H1 (cell line): ENCODE measurements around the gene DIP2C. TPM values are rescaled to one million over a fixed set of nuclear protein-coding genes. Genes with fewer than 3 reads are reported as not detected.

ENCODE experiments used
- CTCF ChIA-PET: fragments of 300-600 bp; sonication (Branson Sonifier 250); formaldehyde crosslinking; loops from one replicate; lab custom pipeline; 2021; ENCODE audit not compliant: partially characterized antibody; lab: Charles Lee
- POLR2A ChIA-PET: fragments of 300-600 bp; sonication (Branson Sonifier 250); formaldehyde crosslinking; loops from one replicate; lab custom pipeline; 2021; ENCODE audit warnings: inconsistent platforms; ENCODE audit not compliant: partially characterized antibody; lab: Charles Lee
- DNase-seq, 2 experiments: peaks; one replicate each; pipeline versions ENCODE4 v3.0.0 to v3.0.0-alpha.2; 2010 to 2022; ENCODE audit warnings: low spot score in 2 of 2, low read depth in 1 of 2, mixed read lengths in 1 of 2
- FAIRE-seq: peaks from 2 replicates; lab custom pipeline; 2011; peaks lifted over from hg19 to GRCh38; lab: Jason Lieb, UNC
- H2AFZ ChIP-seq: 2 replicates; pipeline ENCODE4 v1.8.1; 2012; ENCODE audit warnings: low read length, inconsistent platforms
- H2AK5ac ChIP-seq: 2 replicates; pipeline ENCODE4 v1.6.1; 2013; ENCODE audit warnings: low read depth, low read length
- H2BK120ac ChIP-seq: replicated peaks from 2 replicates; pipeline ENCODE3; 2013; ENCODE audit warnings: low read depth, low read length, inconsistent platforms
- H2BK12ac ChIP-seq: 2 replicates; pipeline ENCODE4 v1.6.1; 2013; ENCODE audit warnings: low read depth, low read length
- H2BK15ac ChIP-seq: 2 replicates; pipeline ENCODE4 v1.6.1; 2013; ENCODE audit warnings: low read length
- H2BK20ac ChIP-seq: 2 replicates; pipeline ENCODE4 v1.6.1; 2013; ENCODE audit warnings: low read length
- H2BK5ac ChIP-seq: 2 replicates; pipeline ENCODE4 v1.6.1; 2013; ENCODE audit warnings: low read depth, low read length
- H3K14ac ChIP-seq: 2 replicates; pipeline ENCODE4 v1.6.1; 2013; ENCODE audit warnings: inconsistent platforms; ENCODE audit not compliant: insufficient read length
- H3K18ac ChIP-seq: 2 replicates; pipeline ENCODE4 v1.6.1; 2013; ENCODE audit warnings: low read length; ENCODE audit errors: extremely low read depth
- H3K23ac ChIP-seq: 2 replicates; pipeline ENCODE4 v1.6.1; 2013; ENCODE audit warnings: inconsistent platforms; ENCODE audit not compliant: insufficient read length
- H3K23me2 ChIP-seq: 2 replicates; pipeline ENCODE4 v1.6.1; 2013; ENCODE audit warnings: low read depth, low read length
- H3K27ac ChIP-seq: 2 replicates; pipeline ENCODE4 v1.6.1; 2011; ENCODE audit warnings: low read depth, low read length, inconsistent platforms
- H3K27me3 ChIP-seq, 4 experiments: replicated peaks in 1 of 4; 1 replicate in 1 of 4; 2 replicates in 3 of 4; pipeline versions ENCODE4 v1.6.1 to v1.8.1; 2011 to 2013; ENCODE audit warnings: low read length in 3 of 4, mild to moderate bottlenecking in 3 of 4, inconsistent platforms in 2 of 4, mixed read lengths in 2 of 4, moderate library complexity in 1 of 4; ENCODE audit not compliant: control insufficient read depth in 3 of 4, insufficient read depth in 3 of 4; ENCODE audit errors: extremely low read depth in 1 of 4
- H3K36me3 ChIP-seq, 4 experiments: 2 replicates each; pipeline versions ENCODE4 v1.6.1 to v1.8.1; 2011 to 2013; ENCODE audit warnings: mild to moderate bottlenecking in 4 of 4, low read length in 3 of 4, moderate library complexity in 2 of 4, control low read depth in 1 of 4, inconsistent platforms in 1 of 4; ENCODE audit not compliant: insufficient read depth in 4 of 4, control insufficient read depth in 2 of 4
- H3K4ac ChIP-seq: replicated peaks from 2 replicates; pipeline ENCODE3; 2013; ENCODE audit warnings: low read length, low read depth, mixed read lengths, inconsistent platforms; ENCODE audit not compliant: insufficient read length
- H3K4me1 ChIP-seq, 4 experiments: replicated peaks in 1 of 4; 1 replicate in 1 of 4; 2 replicates in 3 of 4; pipeline versions ENCODE4 v1.6.1 to v1.8.1; 2011 to 2013; ENCODE audit warnings: low read length in 3 of 4, inconsistent platforms in 2 of 4, mixed read lengths in 1 of 4; ENCODE audit not compliant: insufficient read depth in 4 of 4, control insufficient read depth in 3 of 4
- H3K4me2 ChIP-seq, 2 experiments: 2 replicates each; pipeline versions ENCODE4 v1.6.1 to v1.8.1; 2011 to 2013; ENCODE audit warnings: low read depth in 2 of 2, low read length in 2 of 2, control low read depth in 1 of 2, inconsistent platforms in 1 of 2, mild to moderate bottlenecking in 1 of 2; ENCODE audit not compliant: insufficient read depth in 1 of 2
- H3K4me3 ChIP-seq, 4 experiments: fragments of 200-600, 300-600 bp in 1 of 4; sonication (generic), shearing (Covaris generic), sonication (Bioruptor Twin) in 1 of 4; 2 replicates each; pipeline versions ENCODE4 v1.5.1 to v1.8.1; 2011 to 2016; ENCODE audit warnings: low read length in 4 of 4, low read depth in 3 of 4, control low read depth in 2 of 4, inconsistent platforms in 2 of 4, mild to moderate bottlenecking in 2 of 4, mixed read lengths in 1 of 4, moderate library complexity in 1 of 4; ENCODE audit not compliant: insufficient read depth in 2 of 4; ENCODE audit errors: extremely low read depth in 1 of 4
- H3K56ac ChIP-seq: replicated peaks from 2 replicates; pipeline ENCODE3; 2013; ENCODE audit warnings: low read depth, mild to moderate bottlenecking, mixed read lengths, low read length, inconsistent platforms; ENCODE audit not compliant: insufficient read length
- H3K79me1 ChIP-seq: 2 replicates; pipeline ENCODE4 v1.6.1; 2013; ENCODE audit warnings: low read depth, low read length, control low read depth
- H3K79me2 ChIP-seq, 2 experiments: 2 replicates each; pipeline versions ENCODE4 v1.6.1 to v1.8.1; 2012 to 2013; ENCODE audit warnings: low read length in 2 of 2, mild to moderate bottlenecking in 2 of 2, inconsistent platforms in 1 of 2; ENCODE audit not compliant: insufficient read depth in 2 of 2, control insufficient read depth in 1 of 2
- H3K9ac ChIP-seq, 4 experiments: replicated peaks in 1 of 4; 1 replicate in 1 of 4; 2 replicates in 3 of 4; pipeline versions ENCODE4 v1.6.1 to v1.8.1; 2011 to 2013; ENCODE audit warnings: low read depth in 3 of 4, low read length in 3 of 4, control low read depth in 2 of 4, mild to moderate bottlenecking in 2 of 4, moderate library complexity in 2 of 4, inconsistent platforms in 1 of 4; ENCODE audit errors: extremely low read depth in 1 of 4
- H3K9me3 ChIP-seq, 2 experiments: 2 replicates each; pipeline versions ENCODE4 v1.6.1 to v1.8.1; 2012 to 2013; ENCODE audit warnings: mild to moderate bottlenecking in 2 of 2, moderate library complexity in 2 of 2, control low read depth in 1 of 2, inconsistent platforms in 1 of 2, low read depth in 1 of 2, low read length in 1 of 2, mixed read lengths in 1 of 2; ENCODE audit not compliant: insufficient read depth in 2 of 2
- H4K20me1 ChIP-seq, 2 experiments: replicated peaks in 1 of 2; 2 replicates each; pipeline versions ENCODE3 to v1.8.1; 2011 to 2013; ENCODE audit warnings: inconsistent platforms in 2 of 2, low read length in 2 of 2, mild to moderate bottlenecking in 1 of 2; ENCODE audit not compliant: insufficient read depth in 2 of 2, control insufficient read depth in 1 of 2
- H4K5ac ChIP-seq: 2 replicates; pipeline ENCODE4 v1.6.1; 2013; ENCODE audit warnings: low read length, low read depth, mixed read lengths, inconsistent platforms; ENCODE audit not compliant: insufficient read length
- H4K8ac ChIP-seq: 2 replicates; pipeline ENCODE4 v1.8.0; 2013; ENCODE audit warnings: mild to moderate bottlenecking, moderate library complexity, low read length, inconsistent platforms; ENCODE audit not compliant: insufficient read depth; ENCODE audit errors: extremely low read depth
- H4K91ac ChIP-seq: replicated peaks from 2 replicates; pipeline ENCODE3; 2013; ENCODE audit warnings: low read length, mixed read lengths, inconsistent platforms; ENCODE audit not compliant: insufficient read length
- BACH1 ChIP-seq: IDR thresholded peaks from 2 replicates; pipeline ENCODE4 v1.6.1; 2012; ENCODE audit warnings: low read length, improper control_type of control experiment
- CBX8 ChIP-seq: fragments of 300-800, 300-1000 bp; sonication (generic); IDR thresholded peaks from 2 replicates; pipeline ENCODE4 v1.7.1; 2016; ENCODE audit warnings: low read depth, low read length, borderline replicate concordance
- CTBP2 ChIP-seq: IDR thresholded peaks from 2 replicates; pipeline ENCODE4 v1.7.0; 2011; ENCODE audit warnings: borderline replicate concordance, mild to moderate bottlenecking, moderate library complexity, mixed read lengths, low read length; ENCODE audit not compliant: insufficient read depth, insufficient read length
- E2F6 ChIP-seq: IDR thresholded peaks from 2 replicates; pipeline ENCODE4 v1.6.1; 2012; ENCODE audit warnings: inconsistent platforms
- EGR1 ChIP-seq: IDR thresholded peaks from 2 replicates; pipeline ENCODE4 v1.6.1; 2011; ENCODE audit warnings: low read depth, low read length, borderline replicate concordance
- FOSL1 ChIP-seq: IDR thresholded peaks from 2 replicates; pipeline ENCODE4 v1.6.1; 2011; ENCODE audit warnings: mild to moderate bottlenecking, low read depth, low read length, moderate library complexity; ENCODE audit not compliant: insufficient read depth
- GTF2F1 ChIP-seq: IDR thresholded peaks from 2 replicates; pipeline ENCODE4 v1.6.1; 2012; ENCODE audit warnings: low read depth, low read length, improper control_type of control experiment, borderline replicate concordance
- PHF8 ChIP-seq: fragments of 200-600 bp; sonication (generic); conservative IDR thresholded peaks from 2 replicates; pipeline ENCODE4 v1.7.1; 2012; ENCODE audit warnings: low read depth, mild to moderate bottlenecking, inconsistent platforms, low read length, moderate library complexity
- POU5F1 ChIP-seq: IDR thresholded peaks from 2 replicates; pipeline ENCODE4 v1.6.1; 2011; ENCODE audit warnings: low read depth, mild to moderate bottlenecking, low read length, moderate library complexity
- SAP30 ChIP-seq: fragments of 300-600 bp; sonication (generic); IDR thresholded peaks from 2 replicates; pipeline ENCODE4 v1.7.1; 2012; ENCODE audit warnings: low read length, moderate library complexity, mild to moderate bottlenecking, inconsistent platforms; ENCODE audit not compliant: insufficient read depth, insufficient replicate concordance
- SP2 ChIP-seq: IDR thresholded peaks from 2 replicates; pipeline ENCODE4 v1.6.1; 2012; ENCODE audit warnings: mild to moderate bottlenecking, low read length, inconsistent platforms
- SUZ12 ChIP-seq: fragments of 200-600 bp; sonication (generic); IDR thresholded peaks from 2 replicates; pipeline ENCODE4 v1.6.1; 2012; ENCODE audit warnings: mild to moderate bottlenecking, inconsistent platforms, low read length, moderate library complexity, mixed read lengths
- YY1 ChIP-seq: IDR thresholded peaks from 2 replicates; pipeline ENCODE4 v1.6.1; 2011; ENCODE audit warnings: low read depth, mild to moderate bottlenecking, low read length
- WGBS, 2 experiments: shearing (Covaris generic) in 1 of 2; methylation state at CpG; one replicate each; pipeline versions ENCODE4 v1.1.6 to v1.1.7; 2013 to 2015; ENCODE audit warnings: low lambda C conversion rate in 2 of 2, mixed read lengths in 2 of 2, inconsistent platforms in 1 of 2, low coverage in 1 of 2, missing lambda C conversion rate in 1 of 2; ENCODE audit not compliant: insufficient replicate concordance in 2 of 2, insufficient coverage in 1 of 2, insufficient read length in 1 of 2; ENCODE audit errors: extremely low coverage in 1 of 2, missing lambda C conversion rate in 1 of 2; 5-methylcytosine and 5-hydroxymethylcytosine counted together
- polyA plus RNA-seq, 7 experiments: library from polyadenylated mRNA; depleted of rRNA in 3 of 7; stranded (reverse) in 5 of 7; unstranded in 2 of 7; fragments of >200 nt in 5 of 7; fragments of 200-250 nt in 2 of 7; gene quantifications; 1 replicate in 5 of 7; 2 replicates in 1 of 7; 4 replicates in 1 of 7; pipeline versions ENCODE4 v1.2.1 to v1.2.3, GENCODE V29; 2011 to 2013; ENCODE audit warnings: missing spikeins in 2 of 7, mixed read lengths in 2 of 7
- total RNA-seq: library from RNA; stranded (reverse); fragmentation: NEBNext Ultra II Directional; extraction: Animal tissue kit (Norgen Biotek cat#: 25700); gene quantifications from 2 replicates; pipeline ENCODE4 v1.2.1, GENCODE V29; 2021

The DIP2C gene
- total and polyA plus RNA-seq, 2 of the 8 experiments (the other 6 are each of a cell fraction or from before 2014, with no cell fraction given), result 3.8 to 9.3 TPM

- H3K23ac ChIP-seq, result no peak overlapping the region
- no peak overlapping the region for H4K5ac ChIP-seq
- no peak overlapping the region for H3K18ac ChIP-seq
- POLR2A ChIA-PET, result no interaction called here
- no peak overlapping the region for H2BK12ac ChIP-seq
- 91% methylated on average over 15 of the region's 15 CpGs; no CpG with 5 or more reads in 1 of the 2 experiments for WGBS, 2 experiments
- no peak overlapping the region for H3K27ac ChIP-seq
- H3K9ac ChIP-seq, result no peak overlapping the region
- H2BK15ac ChIP-seq, result no peak overlapping the region
- H3K56ac ChIP-seq, result no peak overlapping the region
- FAIRE-seq (no peak), DNase-seq (no peak)
- H3K27me3 ChIP-seq, result no peaks in the 10 kb centered on the region
- no peak overlapping the region for H3K4me3 ChIP-seq
- CTCF ChIA-PET, result interaction anchor here (1.0 kb wide), 1 partner anchor 19 kb away, joined by 3 read pairs; no protein-coding TSS in a partner anchor
- no peak overlapping the region for H2AK5ac ChIP-seq
- no peaks in the 10 kb centered on the region for H3K79me1 ChIP-seq
- no peak overlapping the region for H3K4me2 ChIP-seq
- H3K9me3 ChIP-seq, result no peaks in the 10 kb centered on the region
- no peak overlapping the region for H2AFZ ChIP-seq
- no peak overlapping the region for H4K91ac ChIP-seq
- H3K4me1 ChIP-seq, result no peaks in the 10 kb centered on the region
- H2BK20ac ChIP-seq, result no peak overlapping the region
- H3K36me3 ChIP-seq, result no peaks in the 10 kb centered on the region
- H2BK120ac ChIP-seq, result no peak overlapping the region
- H3K79me2 ChIP-seq, result no peaks in the 10 kb centered on the region
- no peak overlapping the region for H2BK5ac ChIP-seq
- H4K8ac ChIP-seq, result no peak overlapping the region
- H3K14ac ChIP-seq, result no peak overlapping the region
- H3K23me2 ChIP-seq, result no peaks in the 10 kb centered on the region
- no peaks in the 10 kb centered on the region for H4K20me1 ChIP-seq
- H3K4ac ChIP-seq, result no peak overlapping the region
- no peak for TF ChIP-seq GTF2F1
- no peak for TF ChIP-seq CTBP2
- TF ChIP-seq SP2, result no peak
- TF ChIP-seq EGR1, result no peak
- TF ChIP-seq CBX8, result no peak
- no peak for TF ChIP-seq YY1
- no peak for TF ChIP-seq POU5F1
- no peak for TF ChIP-seq FOSL1
- TF ChIP-seq BACH1, result no peak
- TF ChIP-seq SUZ12, result no peak
- TF ChIP-seq SAP30, result no peak
- no peak for TF ChIP-seq PHF8
- TF ChIP-seq E2F6, result no peak
Observed at GRCh38 chr10:260819-261429, 428.5 kb downstream of the DIP2C start.
